C4-2B (cell line): ENCODE measurements around the gene GCK.

Source experiments
- H3K27ac ChIP-seq: fragments of 450-650 bp; 2 replicates; pipeline ENCODE4 v1.5.1; 2017
- CTCF ChIP-seq: fragments of 450-650 bp; conservative IDR thresholded peaks from 2 replicates; pipeline ENCODE4 v1.5.1; 2017; ENCODE audit warnings: mild to moderate bottlenecking
- ZFX ChIP-seq: fragments of 450-650 bp; IDR thresholded peaks from 2 replicates; pipeline ENCODE4 v1.6.1; 2017

GCK gene

GRCh38 chr7:44116789-44117666 lies 72.2 kb downstream of the GCK start:
- TF ChIP-seq ZFX: no peak
- no peak for TF ChIP-seq CTCF
- H3K27ac ChIP-seq: no peak overlapping the region

- TF ChIP-seq CTCF: no peak
- TF ChIP-seq ZFX: no peak
- no peak overlapping the region for H3K27ac ChIP-seq
These were observed 73.0 kb downstream of the GCK start for GRCh38 chr7:44116087-44116788.

- TF ChIP-seq ZFX (no peak), CTCF (no peak)
These were observed 74.5 kb downstream of the GCK start for GRCh38 chr7:44114586-44115310.

GRCh38 chr7:44113764-44114354 lies 75.4 kb downstream of the GCK start:
- TF ChIP-seq ZFX: no peak
- TF ChIP-seq CTCF: no peak

More at GRCh38 chr7:44114586-44115310, 74.5 kb downstream of the GCK start:
- no peak overlapping the region for H3K27ac ChIP-seq

GRCh38 chr7:44112997-44113763 lies 76.1 kb downstream of the GCK start:
- H3K27ac ChIP-seq: peak overlapping the region; percentile 5; the same call in 1 of the 2 replicates
- no peak for TF ChIP-seq CTCF
- no peak for TF ChIP-seq ZFX

More at GRCh38 chr7:44113764-44114354, 75.4 kb downstream of the GCK start:
- H3K27ac ChIP-seq: no peak overlapping the region

- TF ChIP-seq ZFX (no peak), CTCF (no peak)
- H3K27ac ChIP-seq: peak overlapping the region; percentile 5; the same call in 1 of the 2 replicates
These were observed 76.8 kb downstream of the GCK start for GRCh38 chr7:44112231-44112996.
